ENCODE measurements around the gene ZFP82. TPM values are rescaled to one million over a fixed set of nuclear protein-coding genes. Genes with fewer than 3 reads are reported as not detected.

The ZFP82 gene
- total and polyA plus RNA-seq, 12 donors: 2.1 to 6.8 (median 4.6) TPM

DNA sequence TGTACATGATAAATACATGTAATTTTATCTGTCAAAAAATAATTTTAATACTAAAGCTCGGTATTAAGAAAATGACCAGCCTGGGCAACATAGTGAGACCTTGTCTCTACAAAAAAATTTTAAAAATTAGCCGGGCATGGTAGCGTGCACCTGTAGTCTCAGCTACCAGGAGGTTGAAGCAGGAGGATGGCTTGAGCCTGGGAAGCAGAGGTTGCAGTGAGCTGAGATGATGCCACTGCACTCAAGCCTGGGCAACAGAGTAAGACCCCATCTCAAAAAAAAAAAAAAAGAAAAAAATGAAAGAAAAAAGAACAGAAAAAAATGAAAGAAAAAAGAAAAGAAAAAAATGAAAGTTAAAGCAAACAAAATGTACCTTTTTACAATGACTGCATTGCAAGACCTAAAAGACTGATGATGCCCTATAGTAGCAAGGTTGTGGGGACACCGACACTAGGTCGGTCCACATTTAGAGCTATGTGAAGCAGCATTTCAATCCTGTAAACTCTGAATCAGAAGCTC, 44.7 kb downstream of the ZFP82 start:
- Histone ChIP-seq H3K27ac (no peak overlapping the region), H3K36me3 (replicated peaks in 1 of 2) (no peaks in the 10 kb centered on the region), H3K4me1 (replicated peaks in 1 of 2) (peaks cover 7 to 13% of the 10 kb centered on the region in 2 donors), H3K4me3 (no peak overlapping the region), H3K9me3 (replicated peaks in 1 of 3) (no peaks in the 10 kb centered on the region), H3K27me3 (no peaks in the 10 kb centered on the region)
- TF ChIP-seq, protein P1, sequence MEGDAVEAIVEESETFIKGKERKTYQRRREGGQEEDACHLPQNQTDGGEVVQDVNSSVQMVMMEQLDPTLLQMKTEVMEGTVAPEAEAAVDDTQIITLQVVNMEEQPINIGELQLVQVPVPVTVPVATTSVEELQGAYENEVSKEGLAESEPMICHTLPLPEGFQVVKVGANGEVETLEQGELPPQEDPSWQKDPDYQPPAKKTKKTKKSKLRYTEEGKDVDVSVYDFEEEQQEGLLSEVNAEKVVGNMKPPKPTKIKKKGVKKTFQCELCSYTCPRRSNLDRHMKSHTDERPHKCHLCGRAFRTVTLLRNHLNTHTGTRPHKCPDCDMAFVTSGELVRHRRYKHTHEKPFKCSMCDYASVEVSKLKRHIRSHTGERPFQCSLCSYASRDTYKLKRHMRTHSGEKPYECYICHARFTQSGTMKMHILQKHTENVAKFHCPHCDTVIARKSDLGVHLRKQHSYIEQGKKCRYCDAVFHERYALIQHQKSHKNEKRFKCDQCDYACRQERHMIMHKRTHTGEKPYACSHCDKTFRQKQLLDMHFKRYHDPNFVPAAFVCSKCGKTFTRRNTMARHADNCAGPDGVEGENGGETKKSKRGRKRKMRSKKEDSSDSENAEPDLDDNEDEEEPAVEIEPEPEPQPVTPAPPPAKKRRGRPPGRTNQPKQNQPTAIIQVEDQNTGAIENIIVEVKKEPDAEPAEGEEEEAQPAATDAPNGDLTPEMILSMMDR (IDR thresholded peaks at IDR 0.05): no peak
- no peak for TF ChIP-seq POLR2A (IDR thresholded peaks at IDR 0.05)
- DNase-seq: no peak
- intact Hi-C loops (cut with DNase I): no loop called here
- WGBS, 4 donors: 95 to 99% (median 98%) methylated on average over 5 of the region's 5 CpGs

DNA sequence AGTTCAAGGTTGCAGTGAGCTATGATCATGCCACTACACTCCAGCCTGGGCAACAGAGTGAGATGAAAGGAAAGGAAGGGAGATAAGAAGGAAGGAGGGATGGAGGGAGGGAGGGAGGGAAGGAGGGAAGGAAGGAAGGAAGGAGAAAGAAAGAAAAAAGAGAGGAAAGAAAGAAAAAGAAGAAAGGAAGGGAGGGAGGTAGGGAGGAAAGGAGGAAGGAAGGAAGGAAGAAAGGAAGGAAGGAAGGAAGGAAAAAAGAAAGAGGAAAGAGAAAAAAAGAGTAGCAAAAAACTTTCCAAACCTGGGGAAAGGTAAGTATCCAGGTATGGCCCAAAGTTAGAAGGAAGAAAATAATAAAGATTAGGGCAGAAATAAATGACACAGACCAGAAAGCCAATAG, 46.6 kb downstream of the ZFP82 start:
- Histone ChIP-seq H3K27me3 (no peaks in the 10 kb centered on the region), H3K4me1 (replicated peaks in 1 of 2) (no peaks in the 10 kb centered on the region), H3K27ac (no peak overlapping the region), H3K4me3 (no peak overlapping the region), H3K9me3 (replicated peaks in 1 of 3) (no peaks in the 10 kb centered on the region), H3K36me3 (replicated peaks in 1 of 2) (peaks cover 0 to 6% of the 10 kb centered on the region in 2 donors)
- TF ChIP-seq POLR2A (IDR thresholded peaks at IDR 0.05): no peak
- TF ChIP-seq, protein P1 (IDR thresholded peaks at IDR 0.05): no peak
- intact Hi-C loops (cut with DNase I): no loop called here
- DNase-seq: no peak

DNA sequence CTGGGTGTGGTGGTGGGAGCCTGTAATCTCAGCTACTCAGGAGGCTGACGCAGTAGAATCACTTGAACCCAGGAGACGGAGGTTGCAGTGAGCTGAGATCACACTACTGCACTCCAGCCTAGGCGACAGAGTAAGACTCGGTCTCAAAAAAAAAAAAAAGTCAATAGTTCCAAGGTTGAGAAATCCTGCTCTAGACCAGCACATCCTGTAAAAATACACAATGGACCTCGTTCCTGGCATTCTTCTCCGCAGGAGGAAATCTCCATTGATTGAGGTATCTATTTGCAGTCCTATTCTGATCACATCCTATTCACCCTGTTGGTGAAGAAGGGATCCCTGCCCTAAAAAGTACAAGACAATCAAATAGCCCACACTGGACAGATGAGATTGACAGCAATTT, 54.6 kb downstream of the ZFP82 start:
- Histone ChIP-seq H3K4me1 (replicated peaks in 1 of 2) (no peaks in the 10 kb centered on the region), H3K27ac (no peak overlapping the region), H3K36me3 (replicated peaks in 1 of 2) (peaks cover 0 to 44% of the 10 kb centered on the region in 2 donors), H3K4me3 (no peak overlapping the region), H3K9me3 (replicated peaks in 1 of 3) (no peaks in the 10 kb centered on the region), H3K27me3 (no peaks in the 10 kb centered on the region)
- DNase-seq: no peak
- intact Hi-C loops (cut with DNase I): no loop called here
- 74 to 94% (median 80%) methylated on average over 6 of the region's 6 CpGs for WGBS, 4 donors
- no peak for TF ChIP-seq POLR2A (IDR thresholded peaks at IDR 0.05)

Other genes starting within 250 kb of the ZFP82 start
- gene ZNF565, start 204.0 kb downstream of the ZFP82 start, total RNA-seq: 1 to 10 TPM; 2.0 to 7.5 (median 4.1) TPM
- gene ZNF565, start 204.0 kb downstream of the ZFP82 start, polyA plus RNA-seq: 1 to 10 TPM; 3.1 to 4.7 (median 3.5) TPM
- gene ZNF146, start 203.5 kb downstream of the ZFP82 start, total RNA-seq: 100 to 1,000 TPM in 1 of 9 donors, 10 to 100 TPM in 8; 23.1 to 128 (median 41.0) TPM
- gene ZNF146, start 203.5 kb downstream of the ZFP82 start, polyA plus RNA-seq: 10 to 100 TPM; 20.7 to 62.5 (median 22.4) TPM
- gene ZFP14, start 39.4 kb downstream of the ZFP82 start, total RNA-seq: 10 to 100 TPM in 1 of 9 donors, 1 to 10 TPM in 8; 2.2 to 10.1 (median 4.4) TPM
- 1 to 10 TPM; 1.7 to 4.5 (median 3.2) TPM for gene ZFP14, start 39.4 kb downstream of the ZFP82 start, polyA plus RNA-seq
- gene ZNF566, start 70.9 kb upstream of the ZFP82 start, total RNA-seq: 10 to 100 TPM in 7 of 9 donors, 1 to 10 TPM in 2; 7.4 to 20.9 (median 13.1) TPM
- 10 to 100 TPM in 2 of 3 donors, 1 to 10 TPM in 1; 9.5 to 12.3 (median 10.6) TPM for gene ZNF566, start 70.9 kb upstream of the ZFP82 start, polyA plus RNA-seq
- gene ZNF260, start 109.6 kb upstream of the ZFP82 start, total RNA-seq: 10 to 100 TPM in 7 of 9 donors, 1 to 10 TPM in 2; 9.4 to 23.3 (median 12.0) TPM
- 10 to 100 TPM in 1 of 3 donors, 1 to 10 TPM in 2; 2.2 to 16.5 (median 3.2) TPM for gene ZNF260, start 109.6 kb upstream of the ZFP82 start, polyA plus RNA-seq
- 10 to 100 TPM in 8 of 9 donors, 1 to 10 TPM in 1; 6.0 to 21.4 (median 17.2) TPM for gene ZNF529, start 154.6 kb upstream of the ZFP82 start, total RNA-seq
- gene ZNF529, start 154.6 kb upstream of the ZFP82 start, polyA plus RNA-seq: 10 to 100 TPM in 2 of 3 donors, 1 to 10 TPM in 1; 8.1 to 16.1 (median 14.4) TPM
- gene ZNF382, start 186.7 kb upstream of the ZFP82 start, total RNA-seq: 10 to 100 TPM in 6 of 9 donors, 1 to 10 TPM in 3; 7.3 to 20.2 (median 12.0) TPM
- 1 to 10 TPM; 2.8 to 6.5 (median 3.2) TPM for gene ZNF382, start 186.7 kb upstream of the ZFP82 start, polyA plus RNA-seq
- 10 to 100 TPM in 4 of 9 donors, 1 to 10 TPM in 5; 1.3 to 14.8 (median 9.6) TPM for gene ZNF461, start 248.2 kb upstream of the ZFP82 start, total RNA-seq
- 10 to 100 TPM in 1 of 3 donors, 1 to 10 TPM in 2; 8.7 to 10.6 (median 9.7) TPM for gene ZNF461, start 248.2 kb upstream of the ZFP82 start, polyA plus RNA-seq

All from adrenal gland (tissue), 12 donors.